HepG2 (cell line): ENCODE results near the gene PSMB2. TPM values are rescaled to one million over a fixed set of nuclear protein-coding genes. Genes with fewer than 3 reads are reported as not detected.
A peak's percentile ranks its signal among the peaks of the same experiment; 100 is the strongest.

ENCODE experiments used
- ATF7-NPFF ChIP-seq: sonication (generic); formaldehyde crosslinking; IDR thresholded peaks from 2 replicates; pipeline ENCODE4 v1.8.1; 2023; ENCODE audit warnings: mild to moderate bottlenecking, low read depth, missing genetic modification reagents, moderate library complexity
- GATA4 ChIP-seq: sonication (generic); IDR thresholded peaks from 2 replicates; pipeline ENCODE4 v1.6.1; 2016; ENCODE audit warnings: antibody characterized with exemption, low read depth, borderline replicate concordance
- KAT7 ChIP-seq: IDR thresholded peaks from 2 replicates; pipeline ENCODE4 v1.6.1; 2018; ENCODE audit warnings: borderline replicate concordance, missing compliant biosample characterization
- KDM5B ChIP-seq: sonication (generic); formaldehyde crosslinking; IDR thresholded peaks from 2 replicates; pipeline ENCODE4 v1.4.0; 2020; ENCODE audit warnings: missing genetic modification reagents, mild to moderate bottlenecking, borderline replicate concordance
- KLF12 ChIP-seq: sonication (generic); formaldehyde crosslinking; IDR thresholded peaks from 2 replicates; pipeline ENCODE4 v1.4.0; 2020; ENCODE audit warnings: missing genetic modification reagents, borderline replicate concordance
- KLF16 ChIP-seq, 2 experiments: sonication (generic) in 1 of 2; formaldehyde crosslinking in 1 of 2; IDR thresholded peaks; 2 replicates each; pipeline versions ENCODE4 v1.6.1 to v1.8.0; 2016 to 2023; ENCODE audit warnings: missing genetic modification reagents in 2 of 2, missing compliant biosample characterization in 1 of 2
- LBX2 ChIP-seq: sonication (generic); formaldehyde crosslinking; IDR thresholded peaks from 2 replicates; pipeline ENCODE4 v1.5.0; 2020; ENCODE audit warnings: missing genetic modification reagents, mild to moderate bottlenecking, borderline replicate concordance
- POGZ ChIP-seq: sonication (generic); formaldehyde crosslinking; IDR thresholded peaks from 2 replicates; pipeline ENCODE4 v1.4.0; 2020; ENCODE audit warnings: mild to moderate bottlenecking, missing genetic modification reagents
- RORA ChIP-seq: sonication (generic); formaldehyde crosslinking; IDR thresholded peaks from 2 replicates; pipeline ENCODE4 v1.5.0; 2020; ENCODE audit warnings: mild to moderate bottlenecking, missing genetic modification reagents, moderate library complexity
- SMARCE1 ChIP-seq: fragments of 450-650 bp; IDR thresholded peaks from 2 replicates; pipeline ENCODE4 v1.6.1; 2017; ENCODE audit warnings: borderline replicate concordance
- SSRP1 ChIP-seq: IDR thresholded peaks from 2 replicates; pipeline ENCODE4 v1.6.1; 2016; ENCODE audit warnings: control low read depth
- TCF12 ChIP-seq, 2 experiments: fragments of 450-650 bp in 1 of 2; sonication (generic) in 1 of 2; formaldehyde crosslinking in 1 of 2; IDR thresholded peaks; 2 replicates each; pipeline versions ENCODE4 v1.6.1 to v1.8.0; 2017 to 2022; ENCODE audit warnings: antibody characterized with exemption in 1 of 2, mild to moderate bottlenecking in 1 of 2, missing genetic modification reagents in 1 of 2, moderate library complexity in 1 of 2
- TRAFD1 ChIP-seq: sonication (generic); formaldehyde crosslinking; IDR thresholded peaks from 2 replicates; pipeline ENCODE4 v1.5.1; 2020; ENCODE audit warnings: missing genetic modification reagents, mild to moderate bottlenecking, borderline replicate concordance
- ZMYM2 ChIP-seq: sonication (generic); formaldehyde crosslinking; IDR thresholded peaks from 2 replicates; pipeline ENCODE4 v1.8.0; 2022; ENCODE audit warnings: mild to moderate bottlenecking, missing genetic modification reagents
- ZNF17 ChIP-seq: sonication (generic); formaldehyde crosslinking; IDR thresholded peaks from 2 replicates; pipeline ENCODE4 v1.5.0; 2020; ENCODE audit warnings: mild to moderate bottlenecking, missing genetic modification reagents
- ZNF225 ChIP-seq: sonication (generic); formaldehyde crosslinking; IDR thresholded peaks from 2 replicates; pipeline ENCODE4 v1.4.0; 2020; ENCODE audit warnings: mild to moderate bottlenecking, missing genetic modification reagents
- ZNF264 ChIP-seq: sonication (generic); formaldehyde crosslinking; IDR thresholded peaks from 2 replicates; pipeline ENCODE4 v1.4.0; 2020; ENCODE audit warnings: missing genetic modification reagents
- ZNF3 ChIP-seq: IDR thresholded peaks from 2 replicates; pipeline ENCODE4 v1.7.0; 2017; ENCODE audit warnings: inconsistent platforms
- ZNF510 ChIP-seq: sonication (generic); formaldehyde crosslinking; IDR thresholded peaks from 2 replicates; pipeline ENCODE4 v1.4.0; 2020; ENCODE audit warnings: low read depth, mild to moderate bottlenecking, missing genetic modification reagents
- ZNF616 ChIP-seq: sonication (generic); formaldehyde crosslinking; IDR thresholded peaks from 2 replicates; pipeline ENCODE4 v1.5.0; 2020; ENCODE audit warnings: low read depth, mild to moderate bottlenecking, missing genetic modification reagents
- ZNF678 ChIP-seq: sonication (generic); formaldehyde crosslinking; IDR thresholded peaks from 2 replicates; pipeline ENCODE4 v1.4.0; 2020; ENCODE audit warnings: mild to moderate bottlenecking, missing genetic modification reagents
- ZNF75D ChIP-seq: sonication (generic); formaldehyde crosslinking; IDR thresholded peaks from 2 replicates; pipeline ENCODE4 v1.8.1; 2023; ENCODE audit warnings: missing genetic modification reagents, mild to moderate bottlenecking, borderline replicate concordance
- ZNF850 ChIP-seq: sonication (generic); formaldehyde crosslinking; conservative IDR thresholded peaks from 2 replicates; pipeline ENCODE4 v1.9.0; 2021; ENCODE audit warnings: mild to moderate bottlenecking, missing genetic modification reagents
- polyA plus RNA-seq, 8 experiments: library from polyadenylated mRNA; depleted of rRNA in 3 of 8; stranded (reverse) in 7 of 8; unstranded in 1 of 8; fragments of >200 nt; fragmentation: Illumina TruSeq in 4 of 8; extraction: Trizol in 4 of 8; gene quantifications; 2 replicates each; pipeline versions ENCODE4 v1.2.1 to v1.2.3, GENCODE V29; 2011 to 2016; ENCODE audit warnings: low read depth in 4 of 8, missing spikeins in 1 of 8, mixed read lengths in 1 of 8; ENCODE audit not compliant: insufficient read depth in 1 of 8
- total RNA-seq, 5 experiments: library from RNA; depleted of rRNA; stranded (reverse); fragments of >200 nt; fragmentation: Illumina TruSeq; extraction: Trizol; gene quantifications; 2 replicates each; pipeline ENCODE4 v1.2.3, GENCODE V29; 2016; ENCODE audit warnings: low read depth in 1 of 5
- TF ChIP-seq, protein P1 (sequence below): sonication (generic); formaldehyde crosslinking; IDR thresholded peaks from 2 replicates; pipeline ENCODE4 v1.4.0; 2020; ENCODE audit warnings: mild to moderate bottlenecking, missing genetic modification reagents, borderline replicate concordance
- TF ChIP-seq, protein P2 (sequence below): IDR thresholded peaks from 2 replicates; pipeline ENCODE4 v1.6.1; 2016; ENCODE audit warnings: missing genetic modification reagents, missing compliant biosample characterization

Gene PSMB2
- total and polyA plus RNA-seq, 2 of the 13 experiments (the other 11 are each of a cell fraction or from before 2014, with no cell fraction given): 60.6 to 62.2 TPM

DNA sequence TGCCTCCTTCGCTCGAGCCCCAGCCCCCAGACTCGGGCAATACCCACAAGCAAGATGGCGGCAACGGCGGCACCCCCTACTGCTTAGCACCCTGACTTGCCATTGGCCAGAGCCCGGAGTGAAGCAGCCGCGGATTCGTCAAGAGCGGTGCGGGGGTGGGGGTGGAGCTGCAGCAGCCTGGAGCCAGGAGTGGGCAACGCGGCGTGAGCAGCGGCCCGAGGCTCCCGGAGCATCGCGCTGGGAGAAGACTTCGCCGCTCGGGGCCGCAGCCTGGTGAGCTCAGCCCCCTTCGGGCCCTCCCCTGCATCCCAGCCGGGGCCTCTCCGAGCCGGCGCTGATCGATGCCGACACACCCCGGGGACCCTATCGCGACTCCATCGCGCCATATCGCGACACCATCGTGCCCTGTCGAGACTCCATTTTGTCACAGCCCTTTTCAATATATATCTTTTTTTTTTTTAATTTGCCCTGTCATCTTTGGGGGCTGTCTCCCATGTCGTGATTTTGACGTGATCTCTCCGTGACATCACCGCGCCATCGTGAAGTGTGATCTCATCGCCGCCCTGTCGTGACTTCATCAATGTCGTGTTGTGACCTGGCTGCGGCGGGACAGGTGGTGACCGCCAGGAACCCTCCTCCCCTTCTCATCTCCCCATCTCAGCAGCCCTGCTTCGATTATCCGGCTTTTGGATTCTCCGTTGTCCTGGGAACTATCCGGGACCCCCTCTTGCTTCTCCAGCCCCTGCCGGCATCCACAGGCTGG, 83.5 kb downstream of the PSMB2 start, which contains the start of gene NCDN (continued):
- TF ChIP-seq LBX2 (CRISPR knock-in tag) (no peak), TCF12 (IDR thresholded peaks at IDR 0.05) (no peak), TCF12 (CRISPR knock-in tag; IDR thresholded peaks at IDR 0.05) (0 out of 2 replicates have a peak, but pooled peaks have one; percentile 19), TRAFD1 (CRISPR knock-in tag) (no peak), ZNF17 (CRISPR knock-in tag) (no peak), SSRP1 (peak; percentile 96; the same call in 1 of the 2 replicates), ZNF616 (no peak), ZNF3 (CRISPR knock-in tag) (no peak), ZNF678 (CRISPR knock-in tag) (0 out of 2 replicates have a peak, but pooled peaks have one; percentile 51), ZNF510 (CRISPR knock-in tag) (no peak), ZNF75D (CRISPR knock-in tag) (no peak), ZNF264 (CRISPR knock-in tag) (peak; percentile 62; the same call in 1 of the 2 replicates), KLF12 (peak; percentile 52; the same call in 1 of the 2 replicates), ATF7-NPFF (CRISPR knock-in tag) (peak; percentile 49; the same call in 1 of the 2 replicates), KDM5B (peak; percentile 43; the same call in 1 of the 2 replicates), ZNF225 (CRISPR knock-in tag) (no peak; the same call in 1 of the 2 replicates), RORA (no peak), SMARCE1 (no peak), ZMYM2 (CRISPR knock-in tag) (no peak), KAT7 (CRISPR knock-in tag) (no peak; the same call in 1 of the 2 replicates), GATA4 (0 out of 2 replicates have a peak, but pooled peaks have one; percentile 28), ZNF850 (CRISPR knock-in tag) (no peak), KLF16 (CRISPR knock-in tag; IDR thresholded peaks at IDR 0.05) (no peak; a peak in 2 of 4 replicates), POGZ (CRISPR knock-in tag) (no peak; the same call in 1 of the 2 replicates)
- TF ChIP-seq, protein P1, sequence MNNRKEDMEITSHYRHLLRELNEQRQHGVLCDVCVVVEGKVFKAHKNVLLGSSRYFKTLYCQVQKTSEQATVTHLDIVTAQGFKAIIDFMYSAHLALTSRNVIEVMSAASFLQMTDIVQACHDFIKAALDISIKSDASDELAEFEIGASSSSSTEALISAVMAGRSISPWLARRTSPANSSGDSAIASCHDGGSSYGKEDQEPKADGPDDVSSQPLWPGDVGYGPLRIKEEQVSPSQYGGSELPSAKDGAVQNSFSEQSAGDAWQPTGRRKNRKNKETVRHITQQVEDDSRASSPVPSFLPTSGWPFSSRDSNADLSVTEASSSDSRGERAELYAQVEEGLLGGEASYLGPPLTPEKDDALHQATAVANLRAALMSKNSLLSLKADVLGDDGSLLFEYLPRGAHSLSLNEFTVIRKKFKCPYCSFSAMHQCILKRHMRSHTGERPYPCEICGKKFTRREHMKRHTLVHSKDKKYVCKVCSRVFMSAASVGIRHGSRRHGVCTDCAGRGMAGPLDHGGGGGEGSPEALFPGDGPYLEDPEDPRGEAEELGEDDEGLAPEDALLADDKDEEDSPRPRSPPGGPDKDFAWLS (CRISPR knock-in tag): no peak
- TF ChIP-seq, protein P2, sequence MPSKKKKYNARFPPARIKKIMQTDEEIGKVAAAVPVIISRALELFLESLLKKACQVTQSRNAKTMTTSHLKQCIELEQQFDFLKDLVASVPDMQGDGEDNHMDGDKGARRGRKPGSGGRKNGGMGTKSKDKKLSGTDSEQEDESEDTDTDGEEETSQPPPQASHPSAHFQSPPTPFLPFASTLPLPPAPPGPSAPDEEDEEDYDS: no peak
